H9 (cell line): ENCODE results near the gene SLC17A7. TPM values are rescaled to one million over a fixed set of nuclear protein-coding genes. Genes with fewer than 3 reads are reported as not detected.

Source experiments
- DNase-seq: peaks from one replicate; pipeline ENCODE4 v3.0.0-alpha.2; 2017
- H2AFZ ChIP-seq: one replicate; pipeline ENCODE4 v1.6.1; 2013; ENCODE audit warnings: mild to moderate bottlenecking, low read length, control low read depth, moderate library complexity
- H2AK5ac ChIP-seq: 2 replicates; pipeline ENCODE4 v1.6.1; 2013; ENCODE audit warnings: low read length, control low read depth, mixed read lengths; ENCODE audit not compliant: insufficient read length
- H2BK120ac ChIP-seq: one replicate; pipeline ENCODE4 v1.6.1; 2013; ENCODE audit warnings: low read depth, mild to moderate bottlenecking, low read length, control low read depth, inconsistent platforms; ENCODE audit not compliant: poor library complexity, severe bottlenecking
- H2BK12ac ChIP-seq: 2 replicates; pipeline ENCODE4 v1.6.1; 2013; ENCODE audit warnings: low read length, control low read depth, mixed read lengths, low read depth; ENCODE audit not compliant: insufficient read length
- H2BK15ac ChIP-seq: 2 replicates; pipeline ENCODE4 v1.6.1; 2013; ENCODE audit warnings: low read depth, low read length, control low read depth
- H2BK20ac ChIP-seq: one replicate; pipeline ENCODE4 v1.6.1; 2013; ENCODE audit warnings: low read depth, mild to moderate bottlenecking, low read length, control low read depth, inconsistent platforms; ENCODE audit not compliant: poor library complexity, severe bottlenecking
- H2BK5ac ChIP-seq: 2 replicates; pipeline ENCODE4 v1.6.1; 2013; ENCODE audit warnings: low read length, control low read depth, mixed read lengths; ENCODE audit not compliant: insufficient read length
- H3K14ac ChIP-seq: 2 replicates; pipeline ENCODE4 v1.6.1; 2013; ENCODE audit warnings: low read length, control low read depth; ENCODE audit not compliant: insufficient read depth
- H3K18ac ChIP-seq: 2 replicates; pipeline ENCODE4 v1.6.1; 2013; ENCODE audit warnings: low read depth, mild to moderate bottlenecking, mixed read lengths, low read length, control low read depth; ENCODE audit not compliant: insufficient read length
- H3K23ac ChIP-seq: 2 replicates; pipeline ENCODE4 v1.6.1; 2013; ENCODE audit warnings: low read length, control low read depth, mixed read lengths, low read depth; ENCODE audit not compliant: insufficient read length
- H3K23me2 ChIP-seq: 2 replicates; pipeline ENCODE4 v1.6.1; 2013; ENCODE audit warnings: low read depth, mild to moderate bottlenecking, mixed read lengths, low read length, control low read depth; ENCODE audit not compliant: insufficient read length, poor library complexity, severe bottlenecking
- H3K27ac ChIP-seq: 2 replicates; pipeline ENCODE4 v1.5.1; 2013; ENCODE audit warnings: low read length, control low read depth, mixed read lengths, low read depth; ENCODE audit not compliant: insufficient read length
- H3K27me3 ChIP-seq: 2 replicates; pipeline ENCODE4 v1.6.1; 2013; ENCODE audit warnings: low read length, control low read depth, inconsistent platforms; ENCODE audit not compliant: insufficient read depth
- H3K4ac ChIP-seq: 2 replicates; pipeline ENCODE4 v1.6.1; 2013; ENCODE audit warnings: low read depth, mild to moderate bottlenecking, control low read depth, inconsistent platforms, low read length, moderate library complexity
- H3K4me1 ChIP-seq: 2 replicates; pipeline ENCODE4 v1.6.1; 2013; ENCODE audit warnings: low read length, control low read depth, inconsistent platforms; ENCODE audit not compliant: insufficient read depth
- H3K4me2 ChIP-seq: 2 replicates; pipeline ENCODE4 v1.6.1; 2013; ENCODE audit warnings: low read length, control low read depth, mixed read lengths; ENCODE audit not compliant: insufficient read length, insufficient read depth
- H3K56ac ChIP-seq: 2 replicates; pipeline ENCODE4 v1.6.1; 2013; ENCODE audit warnings: low read depth, mild to moderate bottlenecking, mixed read lengths, low read length, control low read depth; ENCODE audit not compliant: insufficient read length
- H3K79me1 ChIP-seq: 2 replicates; pipeline ENCODE4 v1.6.1; 2013; ENCODE audit warnings: low read depth, mild to moderate bottlenecking, moderate library complexity, low read length, control low read depth, inconsistent platforms; ENCODE audit not compliant: insufficient read depth, poor library complexity, severe bottlenecking
- H3K79me2 ChIP-seq: 2 replicates; pipeline ENCODE4 v1.6.1; 2013; ENCODE audit warnings: low read length, control low read depth, inconsistent platforms; ENCODE audit not compliant: insufficient read depth
- H3K9ac ChIP-seq: 2 replicates; pipeline ENCODE4 v1.6.1; 2013; ENCODE audit warnings: low read length, control low read depth, mixed read lengths; ENCODE audit not compliant: insufficient read length; ENCODE audit errors: extremely low read depth
- H3K9me3 ChIP-seq: one replicate; pipeline ENCODE4 v1.6.1; 2013; ENCODE audit warnings: low read depth, low read length, inconsistent platforms; ENCODE audit not compliant: control insufficient read depth
- H3T11ph ChIP-seq: one replicate; pipeline ENCODE4 v1.6.1; 2013; ENCODE audit warnings: mild to moderate bottlenecking, low read length, control low read depth, inconsistent platforms
- H4K20me1 ChIP-seq: one replicate; pipeline ENCODE4 v1.6.1; 2013; ENCODE audit not compliant: control insufficient read depth, insufficient read length, insufficient read depth
- H4K5ac ChIP-seq: 2 replicates; pipeline ENCODE4 v1.6.1; 2013; ENCODE audit warnings: low read depth, mild to moderate bottlenecking, mixed read lengths, low read length, control low read depth; ENCODE audit not compliant: insufficient read length
- H4K8ac ChIP-seq: replicated peaks from 2 replicates; pipeline ENCODE4 v1.6.1; 2013; ENCODE audit warnings: low read length, control low read depth, mixed read lengths, low read depth; ENCODE audit not compliant: insufficient read length
- H4K91ac ChIP-seq: 2 replicates; pipeline ENCODE4 v1.6.1; 2013; ENCODE audit warnings: low read depth, mild to moderate bottlenecking, moderate library complexity, mixed read lengths, low read length, control low read depth; ENCODE audit not compliant: insufficient read length
- H3K27ac Mint-ChIP-seq, 3 experiments: 2 replicates in 2 of 3; 3 replicates in 1 of 3; pipeline ENCODE4 v1.8.0; 2020 to 2021; ENCODE audit warnings: mixed read lengths in 3 of 3, mild to moderate bottlenecking in 1 of 3, moderate library complexity in 1 of 3
- H3K27me3 Mint-ChIP-seq: 2 replicates; pipeline ENCODE4 v1.8.0; 2021; ENCODE audit warnings: low read depth, mild to moderate bottlenecking, moderate library complexity, mixed read lengths
- H3K36me3 Mint-ChIP-seq, 3 experiments: 2 replicates in 2 of 3; 3 replicates in 1 of 3; pipeline ENCODE4 v1.8.0; 2020 to 2021; ENCODE audit warnings: low read depth in 3 of 3, mixed read lengths in 3 of 3; ENCODE audit not compliant: insufficient read depth in 1 of 3
- H3K4me1 Mint-ChIP-seq, 2 experiments: 2 replicates each; pipeline ENCODE4 v1.8.0; 2020; ENCODE audit warnings: mixed read lengths in 2 of 2
- H3K4me3 Mint-ChIP-seq, 2 experiments: 2 replicates in 1 of 2; 3 replicates in 1 of 2; pipeline ENCODE4 v1.8.0; 2020 to 2021; ENCODE audit warnings: mild to moderate bottlenecking in 2 of 2, mixed read lengths in 2 of 2, moderate library complexity in 1 of 2
- H3K9me3 Mint-ChIP-seq, 2 experiments: 2 replicates in 1 of 2; 3 replicates in 1 of 2; pipeline ENCODE4 v1.8.0; 2020; ENCODE audit warnings: mild to moderate bottlenecking in 2 of 2, mixed read lengths in 2 of 2, moderate library complexity in 1 of 2
- CTCF ChIP-seq: fragments of 200-600 bp; sonication (generic); conservative IDR thresholded peaks from 3 replicates; pipeline ENCODE4 v1.8.0; 2021; ENCODE audit warnings: antibody characterized with exemption, mild to moderate bottlenecking
- WGBS: extraction: QIAGEN DNeasy Blood & Tissue Kit; methylation state at CpG from one replicate; pipeline ENCODE4 v1.1.7; 2013; ENCODE audit warnings: missing lambda C conversion rate, low lambda C conversion rate, mixed read lengths; ENCODE audit not compliant: insufficient read length; ENCODE audit errors: extremely low coverage; 5-methylcytosine and 5-hydroxymethylcytosine counted together
- total RNA-seq: library from RNA; stranded (reverse); gene quantifications from 2 replicates; pipeline ENCODE4 v1.2.1, GENCODE V29; 2021

Gene SLC17A7
- total RNA-seq, 1 experiment from 2014 or later, result 1.3 TPM

DNA sequence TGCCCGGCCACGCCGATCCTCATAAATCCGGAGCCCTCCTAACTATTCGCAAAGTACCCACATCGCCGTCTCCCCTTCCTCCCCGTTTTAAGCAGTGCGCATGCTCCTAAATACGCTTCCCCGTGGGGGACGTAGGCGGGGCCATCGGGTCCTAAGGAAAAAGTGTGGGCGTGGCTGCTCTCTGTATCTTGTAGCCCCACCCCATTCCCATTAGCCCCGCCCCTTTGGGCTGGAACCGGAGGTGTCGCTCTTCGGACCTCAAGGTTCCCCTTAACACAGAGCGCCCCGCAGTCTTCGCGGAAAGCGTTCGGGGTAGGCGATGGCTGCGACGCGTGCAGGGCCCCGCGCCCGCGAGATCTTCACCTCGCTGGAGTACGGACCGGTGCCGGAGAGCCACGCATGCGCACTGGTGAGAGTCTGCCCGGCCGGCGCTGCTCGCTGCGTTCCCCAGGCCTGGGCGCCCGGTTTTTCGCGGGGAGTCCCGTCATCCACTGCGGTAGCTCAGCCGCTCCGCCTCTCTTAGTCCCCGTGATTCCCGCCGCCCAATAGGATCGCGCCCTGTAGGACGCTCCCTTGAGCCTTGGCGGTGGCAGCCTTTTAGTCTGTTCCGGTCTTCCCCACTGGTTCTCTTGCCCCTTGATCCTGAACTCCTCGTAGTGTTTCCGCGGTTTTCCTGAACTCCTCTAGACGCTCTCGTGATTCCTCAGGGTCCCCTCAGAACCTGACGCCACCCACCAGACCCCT, 11.9 kb upstream of the SLC17A7 start, which contains the start of gene ALDH16A1:
Gene ALDH16A1, plus strand, starts transcription at position 213 of the 744 bp plus-strand sequence. Its CDS starts 107 bp downstream, at position 320.
- peak within 1 kb of the TSS; percentile 99 for H3K14ac ChIP-seq
- H2AFZ ChIP-seq, result no peak within 1 kb of the TSS
- H3K79me1 ChIP-seq, result peaks cover 7% of the 10 kb centered on the region

More for the DNA sequence above, 11.9 kb upstream of the SLC17A7 start, which contains the start of gene ALDH16A1:
- no peak within 1 kb of the TSS for H2BK120ac ChIP-seq
- H3K9ac ChIP-seq, result peak within 1 kb of the TSS; percentile 97
- no peak within 1 kb of the TSS; the same call in 1 of the 2 replicates for H3K4ac ChIP-seq
- no peaks in the 10 kb centered on the region; the same call in 1 of the 2 replicates for H3K27me3 Mint-ChIP-seq
- no peak within 1 kb of the TSS for H2AK5ac ChIP-seq
- H4K20me1 ChIP-seq, result no peaks in the 10 kb centered on the region
- peak within 1 kb of the TSS; percentile 97 for H3K18ac ChIP-seq
- no CpG with 5 or more reads among the region's 66 CpGs for WGBS
- peak within 1 kb of the TSS; percentile 48 for H4K91ac ChIP-seq
- H3K27me3 ChIP-seq, result no peaks in the 10 kb centered on the region
- no peak within 1 kb of the TSS for H2BK15ac ChIP-seq
- H4K5ac ChIP-seq, result no peak within 1 kb of the TSS
- H3K4me1 ChIP-seq, result no peaks in the 10 kb centered on the region
- H3K4me2 ChIP-seq, result peak within 1 kb of the TSS; percentile 72
- H3K4me1 Mint-ChIP-seq, result peaks cover 10 to 28% of the 10 kb centered on the region in 2 experiments
- H2BK12ac ChIP-seq, result no peak within 1 kb of the TSS
- H3K79me2 ChIP-seq, result no peaks in the 10 kb centered on the region; the same call in 1 of the 2 replicates
- H4K8ac ChIP-seq, result no peak within 1 kb of the TSS
- peaks cover 5% of the 10 kb centered on the region for H3K23me2 ChIP-seq
- peak within 1 kb of the TSS; percentile 37 for H3T11ph ChIP-seq
- no peaks in the 10 kb centered on the region; a peak in 1 of 5 replicates for H3K9me3 Mint-ChIP-seq
- peak; percentile 98 for DNase-seq
- TF ChIP-seq CTCF, result no peak
- H3K27ac ChIP-seq, result peak within 1 kb of the TSS; percentile 72
- peak within 1 kb of the TSS; percentile 69 for H2BK5ac ChIP-seq
- H3K56ac ChIP-seq, result no peak within 1 kb of the TSS
- H3K9me3 ChIP-seq, result no peaks in the 10 kb centered on the region
- H3K36me3 Mint-ChIP-seq, result peaks cover 35 to 47% (median 43%) of the 10 kb centered on the region in 3 experiments
- H3K27ac Mint-ChIP-seq, result peak within 1 kb of the TSS; percentile 99 to 100 (median 99)
- peak within 1 kb of the TSS; percentile 96 to 98 for H3K4me3 Mint-ChIP-seq
- H3K23ac ChIP-seq, result no peak within 1 kb of the TSS
- no peak within 1 kb of the TSS for H2BK20ac ChIP-seq
